ENCODE measurements around the gene INPP4B.
A peak's percentile ranks its signal among the peaks of the same experiment; 100 is the strongest.

The INPP4B gene

GRCh38 chr4:142126890-142127497 is 719.1 kb downstream of the INPP4B start:
- DNase-seq (ENCODE audit: low spot score), result peak; percentile 73

GRCh38 chr4:142124874-142125273 is 721.2 kb downstream of the INPP4B start:
- DNase-seq (ENCODE audit: low spot score), result no peak

GRCh38 chr4:142121448-142122350 is 724.4 kb downstream of the INPP4B start:
- no peak for DNase-seq (ENCODE audit: low spot score)

- DNase-seq (ENCODE audit: low spot score), result no peak
Measured at GRCh38 chr4:142120921-142121320, 725.2 kb downstream of the INPP4B start.

GRCh38 chr4:142112451-142112850 is 733.6 kb downstream of the INPP4B start:
- DNase-seq (ENCODE audit: low spot score), result no peak

- no peak for DNase-seq (ENCODE audit: low spot score)
Measured at GRCh38 chr4:142110136-142110535, 736.0 kb downstream of the INPP4B start.

GRCh38 chr4:142104041-142104440 is 742.1 kb downstream of the INPP4B start:
- DNase-seq (ENCODE audit: low spot score), result no peak

- no peak for DNase-seq (ENCODE audit: low spot score)
Measured at GRCh38 chr4:142101401-142101800, 744.7 kb downstream of the INPP4B start.

GRCh38 chr4:142100941-142101340 is 745.2 kb downstream of the INPP4B start:
- no peak for DNase-seq (ENCODE audit: low spot score)

- no peak for DNase-seq (ENCODE audit: low spot score)
Measured at GRCh38 chr4:142098900-142099545, 747.1 kb downstream of the INPP4B start.

GRCh38 chr4:142098380-142098779 is 747.7 kb downstream of the INPP4B start:
- DNase-seq (ENCODE audit: low spot score), result no peak

- no peak for DNase-seq (ENCODE audit: low spot score)
Measured at GRCh38 chr4:142097015-142097414, 749.1 kb downstream of the INPP4B start.

GRCh38 chr4:142095886-142096605 is 750.1 kb downstream of the INPP4B start:
- DNase-seq (ENCODE audit: low spot score), result no peak

GRCh38 chr4:142092941-142093340 is 753.2 kb downstream of the INPP4B start:
- no peak for DNase-seq (ENCODE audit: low spot score)

- no peak for DNase-seq (ENCODE audit: low spot score)
Measured at GRCh38 chr4:142091691-142092182, 754.4 kb downstream of the INPP4B start.

- DNase-seq (ENCODE audit: low spot score), result no peak
Measured at GRCh38 chr4:142091085-142091513, 755.0 kb downstream of the INPP4B start.

- no peak for DNase-seq (ENCODE audit: low spot score)
Measured at GRCh38 chr4:142088906-142089305, 757.2 kb downstream of the INPP4B start.

- DNase-seq (ENCODE audit: low spot score), result no peak
Measured at GRCh38 chr4:142085513-142086292, 760.4 kb downstream of the INPP4B start.

- DNase-seq (ENCODE audit: low spot score), result no peak
Measured at GRCh38 chr4:142083264-142083663, 762.8 kb downstream of the INPP4B start.

- DNase-seq (ENCODE audit: low spot score), result no peak
Measured at GRCh38 chr4:142081025-142081424, 765.1 kb downstream of the INPP4B start.

- no peak for DNase-seq (ENCODE audit: low spot score)
Measured at GRCh38 chr4:142079959-142080358, 766.1 kb downstream of the INPP4B start.
